ENCODE measurements around the gene LYPD8. TPM values are rescaled to one million over a fixed set of nuclear protein-coding genes. Genes with fewer than 3 reads are reported as not detected.
"Not testable (repeated sequence)": the region's sequence is repeated elsewhere in the genome, so short reads cannot be mapped to it uniquely, and the experiment has no call there.

Gene LYPD8, protein sequence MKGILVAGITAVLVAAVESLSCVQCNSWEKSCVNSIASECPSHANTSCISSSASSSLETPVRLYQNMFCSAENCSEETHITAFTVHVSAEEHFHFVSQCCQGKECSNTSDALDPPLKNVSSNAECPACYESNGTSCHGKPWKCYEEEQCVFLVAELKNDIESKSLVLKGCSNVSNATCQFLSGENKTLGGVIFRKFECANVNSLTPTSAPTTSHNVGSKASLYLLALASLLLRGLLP
- not detected for total RNA-seq

DNA sequence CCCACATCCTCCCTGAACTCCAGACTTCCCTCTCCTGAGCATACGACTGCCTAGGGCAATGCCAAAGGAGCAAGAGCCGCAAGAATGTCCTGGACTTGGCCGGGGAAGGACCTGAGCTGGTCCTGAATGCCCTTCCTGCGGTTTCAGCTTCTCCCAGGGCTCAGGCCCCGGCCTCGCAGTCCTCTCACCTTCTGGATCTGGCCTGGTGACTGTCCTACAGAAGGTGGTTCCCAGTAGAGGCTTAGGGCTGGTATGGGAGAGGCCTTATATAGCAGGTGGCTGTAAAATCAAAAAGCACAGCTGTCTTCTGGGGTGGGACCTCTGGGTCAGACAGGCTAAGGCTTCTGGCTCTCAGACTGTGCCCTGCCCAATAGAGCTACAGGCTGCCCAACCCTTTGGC is at the start of gene LYPD8:
Gene LYPD8, minus strand, starts transcription at position 243 of the 400 bp plus-strand sequence. CDS start 4,678 bp downstream, outside the sequence.
- FAIRE-seq (no peak), DNase-seq (ENCODE audit: low spot score in 2 of 2) (no peak)

DNA sequence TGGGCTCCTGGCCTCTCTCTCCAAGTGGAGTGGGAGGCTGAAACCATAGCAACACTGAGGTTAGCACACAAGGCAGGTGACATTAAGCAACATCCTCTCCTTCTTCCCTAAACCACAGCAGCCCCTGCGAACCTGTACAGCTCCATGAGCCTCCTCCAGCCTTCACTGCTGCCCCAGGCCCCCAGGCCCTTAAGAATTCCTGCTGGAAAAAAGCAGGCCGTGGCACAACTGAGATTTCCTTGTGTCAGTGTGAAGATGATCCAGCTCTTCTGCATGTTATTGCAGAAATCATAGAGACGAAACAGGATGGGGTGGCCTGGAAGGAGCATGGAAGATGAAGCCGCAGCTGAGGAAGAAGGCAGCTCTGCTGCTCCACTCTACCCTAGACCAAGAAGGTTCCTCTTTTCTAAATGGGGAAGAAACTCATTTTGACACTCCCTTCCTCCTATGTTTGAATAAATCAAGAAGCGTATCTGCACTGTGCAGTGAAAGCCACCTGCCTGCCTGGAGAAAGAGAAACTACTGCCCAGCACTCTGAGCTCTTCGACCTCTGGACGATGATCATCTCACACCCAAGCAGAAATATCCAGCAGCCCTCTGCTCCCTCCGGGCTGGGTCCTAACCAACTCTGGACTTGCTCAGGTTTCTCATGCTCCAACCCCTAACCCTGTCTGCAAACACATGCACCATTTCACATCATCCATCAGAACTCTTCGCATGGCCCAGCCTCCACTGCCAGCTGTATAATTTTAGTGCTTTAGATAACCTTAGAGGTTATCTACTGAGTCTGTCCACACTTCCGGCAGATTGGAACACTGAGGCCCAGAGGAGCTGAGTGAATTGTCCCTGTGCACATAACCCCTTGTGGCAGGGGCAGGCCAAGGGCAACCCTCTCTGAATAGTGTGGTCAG is 49.5 kb upstream of the LYPD8 start:
- no peak for DNase-seq (ENCODE audit: low spot score in 2 of 2)
- no peak for FAIRE-seq

DNA sequence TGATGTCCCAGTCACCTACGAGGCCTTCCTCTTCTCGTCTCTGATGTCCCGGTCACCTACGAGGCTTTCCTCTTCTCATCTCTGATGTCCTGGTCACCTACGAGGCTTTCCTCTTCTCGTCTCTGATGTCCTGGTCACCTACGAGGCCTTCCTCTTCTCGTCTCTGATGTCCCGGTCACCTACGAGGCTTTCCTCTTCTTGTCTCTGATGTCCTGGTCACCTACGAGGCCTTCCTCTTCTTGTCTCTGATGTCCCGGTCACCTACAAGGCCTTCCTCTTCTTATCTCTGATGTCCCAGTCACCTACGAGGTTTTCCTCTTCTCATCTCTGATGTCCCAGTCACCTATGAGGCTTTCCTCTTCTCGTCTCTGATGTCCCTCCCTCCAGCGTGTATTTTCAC is 47.9 kb upstream of the LYPD8 start:
- not testable (repeated sequence) for DNase-seq (ENCODE audit: low spot score in 2 of 2); FAIRE-seq

DNA sequence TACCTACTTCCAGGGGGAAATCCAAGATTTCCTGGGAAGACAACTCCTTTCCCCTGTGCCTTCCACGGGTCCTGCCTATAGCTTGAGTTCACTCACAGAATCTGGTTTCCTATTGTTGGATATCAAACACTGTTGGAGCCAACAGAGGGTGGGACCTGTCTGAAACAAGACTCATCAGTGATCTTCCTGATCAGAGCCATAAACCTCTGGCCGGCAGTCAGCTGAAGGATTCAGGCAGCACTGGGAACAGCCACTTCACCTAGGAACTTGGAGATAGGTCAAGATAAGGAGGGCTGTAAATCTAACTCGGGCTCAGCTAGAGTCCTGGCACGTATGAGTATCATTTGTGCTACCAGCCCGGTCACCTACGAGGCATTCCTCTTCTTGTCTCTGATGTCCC is 46.9 kb upstream of the LYPD8 start:
- FAIRE-seq (no peak), DNase-seq (ENCODE audit: low spot score in 2 of 2) (no peak)

DNA sequence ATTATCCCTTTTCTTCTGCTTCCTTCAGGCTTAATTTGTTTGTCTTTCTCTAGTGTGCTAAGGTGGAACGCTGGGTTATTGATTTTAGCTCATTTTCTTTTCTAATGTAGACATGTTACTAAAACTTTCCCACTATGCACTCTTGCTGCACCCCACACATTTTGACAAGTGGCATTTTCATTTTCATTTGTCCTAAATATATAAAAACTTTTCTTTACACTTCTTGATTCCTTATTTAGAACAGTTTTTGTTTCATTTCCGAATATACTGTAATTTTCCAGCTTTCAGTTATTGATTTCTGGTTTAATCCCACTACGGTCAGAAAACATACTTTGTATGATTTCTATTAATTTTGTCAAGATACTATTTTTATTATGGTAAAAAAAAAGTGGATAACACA is 44.9 kb upstream of the LYPD8 start:
- DNase-seq (ENCODE audit: low spot score in 2 of 2) (no peak), FAIRE-seq (no peak)

DNA sequence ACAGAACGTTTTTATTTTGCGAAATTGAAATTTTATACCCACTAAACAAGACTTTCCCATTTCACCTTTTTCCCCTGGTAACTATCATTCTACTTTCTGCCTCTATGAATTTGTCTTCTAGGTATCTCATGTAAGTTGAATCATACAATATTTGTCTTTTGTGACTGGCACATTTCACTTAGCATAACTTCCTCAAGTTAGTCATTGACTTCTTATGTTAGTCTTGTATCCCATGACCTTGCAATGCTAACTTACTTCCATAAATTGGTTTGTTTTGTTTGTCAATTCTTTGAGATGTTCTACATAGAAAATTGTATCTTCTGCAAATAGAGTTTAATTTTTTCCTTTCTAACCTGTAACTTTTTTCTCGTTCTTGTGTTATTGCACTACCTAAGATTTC is 43.2 kb upstream of the LYPD8 start:
- no peak for FAIRE-seq
- no peak for DNase-seq (ENCODE audit: low spot score in 2 of 2)

DNA sequence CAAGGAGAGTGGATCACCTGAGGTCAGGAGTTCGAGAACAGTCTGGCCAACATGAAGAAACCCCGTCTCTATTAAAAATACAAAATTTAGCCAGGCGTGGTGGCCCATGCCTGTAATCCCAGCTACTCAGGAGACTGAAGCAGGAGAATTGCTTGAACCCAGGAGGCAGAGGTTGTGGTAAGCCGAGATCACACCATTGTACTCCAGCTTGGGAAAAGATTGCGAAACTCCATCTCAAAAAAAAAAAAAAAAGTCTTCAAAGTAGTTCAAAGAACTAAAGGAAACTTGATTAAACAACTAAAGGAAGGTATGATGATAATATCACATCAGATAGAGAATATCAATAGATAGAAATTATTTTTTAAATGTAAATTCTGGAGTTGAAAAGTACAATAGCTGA is 39.1 kb upstream of the LYPD8 start:
- FAIRE-seq; DNase-seq (ENCODE audit: low spot score in 2 of 2): not testable (repeated sequence)

DNA sequence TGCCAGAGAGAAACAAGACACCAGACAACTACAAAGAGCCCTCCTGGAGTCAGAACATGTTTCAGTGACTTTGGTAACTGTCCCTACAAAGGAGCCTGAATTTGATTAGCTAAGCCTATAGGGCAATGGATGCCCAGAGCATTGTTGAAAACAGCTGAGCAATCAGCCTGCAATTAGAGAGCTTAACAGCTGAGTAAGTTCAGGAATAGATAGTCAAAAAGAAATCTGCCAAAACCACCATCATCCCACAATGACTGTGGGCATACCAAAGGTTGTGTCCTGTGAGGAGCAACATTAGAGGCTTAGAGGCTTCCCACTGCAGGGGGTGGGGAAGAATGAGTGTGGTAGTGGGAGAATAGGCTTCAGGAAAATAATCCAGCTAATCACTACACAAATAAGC is 38.0 kb upstream of the LYPD8 start:
- no peak for FAIRE-seq
- no peak for DNase-seq (ENCODE audit: low spot score in 2 of 2)

DNA sequence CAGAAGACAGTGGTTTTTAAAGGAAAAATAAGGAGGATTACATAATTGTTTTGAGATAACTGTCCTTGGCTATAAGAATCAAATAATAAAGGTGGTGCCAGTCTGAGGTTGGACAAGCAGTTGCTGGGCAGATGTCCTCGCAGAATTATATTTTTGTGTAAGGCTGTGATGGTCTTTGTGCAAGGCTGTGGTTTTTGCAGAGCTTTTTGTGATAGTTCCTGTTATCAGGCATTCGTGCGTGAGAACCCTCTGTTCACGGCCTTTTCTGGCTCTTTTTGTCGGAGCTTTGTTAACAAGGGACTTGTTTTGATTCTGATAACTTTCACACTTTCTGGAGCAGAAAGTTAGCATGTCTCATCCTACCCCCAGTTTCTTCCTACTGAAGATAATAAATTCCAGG is 36.8 kb upstream of the LYPD8 start:
- no peak for FAIRE-seq
- no peak for DNase-seq (ENCODE audit: low spot score in 2 of 2)

DNA sequence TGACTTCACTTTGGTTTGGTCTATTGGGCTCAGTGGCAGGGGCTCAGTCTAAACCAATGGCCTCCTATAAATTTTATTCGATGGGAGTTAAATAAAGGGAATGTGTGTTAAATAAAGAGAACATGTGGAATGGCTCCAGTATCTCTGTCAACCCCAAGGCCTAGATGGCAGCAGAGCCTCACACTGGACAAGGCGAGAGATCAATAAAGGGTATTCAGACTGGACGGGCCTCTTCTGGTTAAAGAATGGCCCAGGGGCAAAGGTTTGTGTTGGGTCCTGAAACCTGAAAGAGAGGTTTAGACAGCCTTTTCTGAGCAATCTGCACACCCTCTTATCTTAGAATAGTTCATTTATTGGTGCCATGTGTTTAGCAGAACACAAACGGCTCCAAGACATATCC is 35.5 kb upstream of the LYPD8 start:
- FAIRE-seq (no peak), DNase-seq (ENCODE audit: low spot score in 2 of 2) (no peak)

DNA sequence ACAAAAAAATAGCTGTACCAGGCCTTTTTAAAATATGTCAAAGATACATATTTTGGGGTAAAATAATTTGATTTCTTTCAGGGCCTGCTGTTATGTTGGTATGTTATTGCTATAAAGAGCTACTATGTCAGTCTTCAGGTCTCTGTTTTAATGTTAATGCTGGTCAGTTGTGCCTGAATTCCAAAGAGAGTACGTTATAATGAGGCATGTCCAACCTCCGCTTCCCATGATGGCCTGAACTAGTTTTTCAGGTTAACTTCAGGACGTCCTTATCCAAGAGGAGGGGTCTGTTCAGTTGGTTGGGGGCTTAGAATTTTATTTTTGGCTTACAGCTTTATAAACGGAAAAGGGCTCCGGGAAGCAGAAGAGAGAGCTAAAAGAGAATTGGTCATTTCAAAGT is 34.9 kb upstream of the LYPD8 start:
- FAIRE-seq, result no peak
- no peak for DNase-seq (ENCODE audit: low spot score in 2 of 2)

DNA sequence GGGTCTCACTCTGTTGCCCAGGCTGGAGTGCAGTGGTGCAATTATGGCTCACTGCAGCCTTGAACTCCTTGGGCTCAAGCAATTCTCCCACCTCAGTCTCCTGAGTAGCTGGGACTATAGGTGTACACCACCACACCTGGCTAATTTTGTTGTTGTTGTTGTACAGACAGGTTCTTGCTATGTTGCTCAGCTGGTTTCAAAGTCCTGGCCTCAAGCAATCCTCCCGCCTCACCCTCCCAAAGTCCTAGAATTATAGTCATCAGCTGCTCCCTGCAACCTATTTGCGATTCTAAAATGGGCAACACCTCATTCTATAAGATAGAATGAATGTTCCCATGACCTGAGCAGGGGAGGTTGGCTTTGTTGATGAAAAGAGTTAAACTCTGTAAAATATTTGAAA is 33.8 kb upstream of the LYPD8 start:
- not testable (repeated sequence) for DNase-seq (ENCODE audit: low spot score in 2 of 2); FAIRE-seq

DNA sequence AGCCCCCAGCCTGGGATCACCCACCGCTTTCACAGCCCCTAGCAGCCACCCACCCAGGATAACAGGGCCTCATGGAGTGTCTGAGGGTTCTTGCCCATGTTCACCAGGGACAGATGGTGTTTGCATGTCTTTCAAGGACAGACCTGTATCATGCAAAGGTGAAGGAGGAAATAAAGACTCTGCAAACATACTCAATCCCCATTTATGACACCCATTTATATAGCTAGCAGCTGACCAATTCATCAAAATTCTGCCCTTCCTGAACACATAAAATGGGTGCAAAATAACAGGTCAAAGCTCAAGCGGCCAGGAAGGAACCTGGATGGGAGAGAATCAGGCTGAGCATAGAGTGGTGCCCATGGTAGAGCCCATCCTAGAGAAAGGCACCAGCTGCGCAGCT is 32.8 kb upstream of the LYPD8 start:
- DNase-seq (ENCODE audit: low spot score in 2 of 2), result no peak
- no peak for FAIRE-seq

DNA sequence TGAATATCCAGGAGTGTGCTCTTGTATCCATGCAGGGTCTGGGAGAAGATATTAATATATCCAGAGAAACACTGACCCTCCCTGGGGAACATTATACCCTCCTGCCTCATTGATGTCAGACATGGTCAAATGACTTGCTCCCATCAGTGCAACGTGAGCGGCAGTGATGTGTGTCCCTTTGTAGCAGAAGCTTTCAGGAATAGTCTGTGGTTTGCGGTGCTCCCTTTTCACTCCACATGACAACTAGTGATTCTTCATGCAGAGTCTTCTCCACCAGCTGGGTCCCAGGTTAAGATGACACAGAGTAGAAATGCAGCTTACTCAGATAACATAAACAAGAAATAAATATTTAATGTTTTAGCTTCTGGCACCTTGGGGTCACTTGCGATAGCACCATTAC is 31.9 kb upstream of the LYPD8 start:
- FAIRE-seq (no peak), DNase-seq (ENCODE audit: low spot score in 2 of 2) (no peak)

DNA sequence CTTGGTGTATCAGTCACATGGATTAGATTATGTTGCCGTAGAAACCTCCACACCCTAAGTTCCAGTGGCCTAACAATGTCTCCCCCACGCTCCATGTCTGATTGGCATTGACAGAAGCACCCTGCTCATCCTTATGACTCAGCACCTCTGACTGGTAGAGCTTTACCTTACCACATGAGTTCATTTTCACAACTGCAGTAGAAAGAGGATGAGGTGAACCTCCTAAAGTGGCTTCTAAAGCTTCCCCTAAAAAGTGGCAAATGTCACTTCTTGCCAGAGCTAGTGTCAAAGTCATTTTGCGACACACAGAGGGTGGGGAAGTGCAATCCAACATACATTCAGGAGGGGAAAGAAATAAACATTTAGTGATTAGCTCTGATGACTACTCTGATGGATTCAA is 30.6 kb upstream of the LYPD8 start:
- no peak for FAIRE-seq
- no peak for DNase-seq (ENCODE audit: low spot score in 2 of 2)

DNA sequence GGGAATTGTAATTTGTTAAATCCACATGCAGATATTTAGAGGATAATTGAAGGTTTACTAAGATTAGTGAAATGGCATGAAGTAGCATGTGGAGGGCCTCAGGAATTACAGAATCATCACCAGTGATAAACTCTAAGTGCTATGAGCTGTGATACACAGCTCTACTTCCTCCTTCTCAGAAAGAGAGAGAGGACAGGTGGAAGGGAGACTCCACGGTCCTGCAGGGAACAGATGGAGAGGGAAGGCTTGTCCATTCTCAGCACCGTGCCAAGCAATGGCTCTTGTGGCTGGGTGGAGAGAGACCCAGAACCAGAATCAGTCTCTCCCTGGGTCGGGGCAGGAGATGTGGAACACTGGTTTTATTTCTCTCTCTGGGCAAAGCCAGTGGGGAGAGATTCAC is 27.8 kb upstream of the LYPD8 start:
- no peak for FAIRE-seq

DNA sequence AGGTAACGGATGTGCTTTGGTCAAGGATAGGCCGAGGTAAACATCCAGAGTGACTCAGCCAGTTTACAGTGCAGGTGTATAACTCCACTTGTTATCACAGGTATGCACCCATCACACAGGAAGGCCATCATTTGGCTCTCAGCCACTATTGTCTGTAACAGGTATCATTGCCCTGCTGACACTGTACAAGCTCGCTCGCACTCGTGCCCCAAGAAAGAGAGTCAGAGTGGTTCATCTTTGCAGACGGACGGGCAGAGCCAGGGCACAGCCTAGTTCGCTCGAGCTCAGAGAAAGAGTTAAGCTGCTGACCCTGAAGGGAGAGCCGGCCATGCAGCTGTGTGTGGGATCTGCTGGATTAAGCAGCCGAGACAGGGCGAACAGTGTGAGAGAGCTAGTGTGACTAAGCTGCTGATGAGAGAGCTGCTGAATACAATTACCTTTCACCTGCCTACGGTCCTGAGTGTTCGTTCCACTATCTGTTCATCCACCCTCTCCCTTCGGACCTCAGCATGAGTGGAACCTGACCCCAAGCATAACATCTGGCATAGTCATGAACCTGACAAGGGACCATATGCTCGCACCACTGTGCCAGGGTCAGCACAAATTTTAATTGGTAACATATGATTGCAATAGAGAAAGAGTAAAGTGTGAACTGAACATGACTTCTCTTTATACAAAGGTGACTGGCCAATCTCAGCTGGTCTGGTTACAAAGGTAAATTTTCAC is 27.0 kb upstream of the LYPD8 start:
- FAIRE-seq (no peak), DNase-seq (ENCODE audit: low spot score in 2 of 2) (no peak)

More for the DNA sequence above, 27.8 kb upstream of the LYPD8 start:
- DNase-seq (ENCODE audit: low spot score in 2 of 2), result no peak

DNA sequence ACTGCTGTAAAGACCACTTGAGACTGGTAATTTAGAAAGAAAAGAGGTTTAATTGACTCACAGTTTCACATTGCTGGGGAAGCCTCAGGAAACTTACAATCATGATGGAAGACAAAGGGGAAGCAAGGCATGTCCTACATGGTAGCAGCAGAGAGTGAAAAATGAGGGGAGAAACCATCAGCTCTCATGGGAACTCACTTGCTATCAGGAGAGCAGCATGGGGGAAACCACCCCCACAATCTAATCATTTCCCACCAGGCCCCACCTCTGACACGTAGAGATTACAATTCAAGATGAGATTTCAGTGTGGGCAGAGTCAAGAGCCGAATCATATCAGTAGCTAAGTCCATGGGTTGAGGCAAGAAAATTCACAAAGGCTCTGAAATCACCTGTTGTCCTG is 23.8 kb upstream of the LYPD8 start:
- no peak for FAIRE-seq

DNA sequence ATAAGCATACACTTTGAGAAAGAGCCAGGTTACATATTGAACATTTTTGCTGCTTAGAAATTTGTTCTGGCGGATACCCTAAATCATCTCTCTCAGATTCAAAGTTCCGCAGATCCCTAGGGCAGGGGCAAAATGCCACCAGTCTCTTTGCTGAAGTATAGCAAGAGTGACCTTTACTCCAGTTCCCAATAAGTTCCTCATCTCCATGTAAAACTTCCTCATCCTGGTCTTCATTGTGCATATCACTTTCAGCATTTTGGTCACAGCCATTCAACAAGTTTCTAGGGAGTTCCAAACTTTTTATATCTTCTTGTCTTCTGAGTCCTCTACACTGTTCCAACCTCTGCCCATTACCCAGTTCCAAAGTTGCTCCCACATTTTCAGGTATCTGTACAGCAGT is 23.3 kb upstream of the LYPD8 start:
- no peak for FAIRE-seq
- no peak for DNase-seq (ENCODE audit: low spot score in 2 of 2)

More for the DNA sequence above, 23.8 kb upstream of the LYPD8 start:
- DNase-seq (ENCODE audit: low spot score in 2 of 2), result no peak

DNA sequence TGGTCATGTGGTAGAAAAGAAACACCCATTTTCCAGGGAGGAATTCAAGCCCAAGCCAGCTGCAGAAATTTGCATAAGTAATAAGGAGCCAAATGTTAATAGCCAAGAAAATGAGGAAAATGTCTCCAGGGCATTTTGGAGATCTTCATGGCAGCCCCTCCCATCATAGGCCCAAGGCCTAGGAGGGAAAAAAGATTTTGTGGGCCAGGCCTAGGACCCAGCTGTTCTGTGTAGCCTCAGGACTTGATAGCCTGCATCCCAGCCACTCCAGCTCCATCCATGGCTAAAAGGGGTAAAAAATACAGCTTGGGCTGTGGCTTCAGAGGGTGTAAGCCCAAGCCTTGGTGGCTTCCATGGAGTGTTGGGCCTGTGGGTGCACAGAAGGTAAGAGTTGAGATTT is 21.4 kb upstream of the LYPD8 start:
- DNase-seq (ENCODE audit: low spot score in 2 of 2), result no peak
- FAIRE-seq, result no peak

DNA sequence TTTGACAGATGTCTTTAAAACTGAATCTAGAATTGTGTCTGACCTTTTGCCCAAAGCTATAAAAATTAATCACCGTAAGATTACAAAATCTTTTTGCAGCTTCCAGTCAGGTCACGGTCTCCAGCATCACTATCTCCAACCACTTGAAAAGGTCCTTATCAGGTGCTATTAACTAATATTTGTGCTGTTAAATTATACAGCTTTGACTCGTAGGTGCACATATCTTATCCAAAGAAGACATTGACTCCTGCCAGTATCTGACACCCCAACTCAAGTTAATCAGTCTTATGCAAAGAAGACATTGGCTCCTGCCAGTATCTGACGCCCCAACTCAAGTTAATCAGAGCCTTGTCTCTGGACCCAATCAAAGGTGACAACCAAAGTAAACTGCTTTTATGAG is 19.9 kb upstream of the LYPD8 start:
- DNase-seq (ENCODE audit: low spot score in 2 of 2) (no peak), FAIRE-seq (no peak)

Data from frontal cortex (tissue), 4 donors.